Activated CD8-positive, alpha-beta memory T cell treated with anti-CD3 and anti-CD28 coated beads for 24 hours (primary cell): ENCODE results near the gene ADAMTSL3.
"Not testable (repeated sequence)": the region's sequence is repeated elsewhere in the genome, so short reads cannot be mapped to it uniquely, and the experiment has no call there.

Experiments
- DNase-seq: peaks from one replicate; pipeline ENCODE4 v3.0.0-alpha.2; 2020

ADAMTSL3 gene

DNA sequence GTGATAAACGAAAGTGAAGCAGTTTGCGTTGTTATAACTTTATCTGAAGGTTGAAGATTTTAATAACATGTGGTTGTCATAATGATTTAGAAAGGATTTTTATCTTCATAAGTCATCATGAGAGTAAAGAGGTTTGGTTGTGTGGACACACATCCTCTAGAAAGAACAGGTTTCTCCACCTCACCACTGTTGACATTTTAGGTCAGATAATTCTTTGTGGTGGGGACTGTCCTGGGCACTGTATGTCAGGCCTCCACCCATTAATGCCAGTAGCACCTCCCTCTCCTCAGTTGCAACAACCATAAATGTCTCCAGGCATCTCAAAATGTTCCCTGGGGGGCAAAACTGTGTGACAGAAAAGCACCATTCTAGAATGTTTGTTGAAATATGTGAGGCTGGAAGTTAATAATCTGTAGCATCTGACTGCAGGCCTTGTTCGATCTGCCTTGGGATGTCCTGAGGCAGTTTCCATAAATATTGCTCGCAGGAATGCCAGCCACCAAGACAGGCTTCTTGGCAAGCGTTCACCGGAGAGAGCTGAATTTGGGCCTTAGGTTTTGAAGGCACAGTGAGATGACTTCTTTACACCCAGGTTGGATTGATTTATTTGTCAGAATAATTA is 100.1 kb downstream of the ADAMTSL3 start:
- DNase-seq: no peak

DNA sequence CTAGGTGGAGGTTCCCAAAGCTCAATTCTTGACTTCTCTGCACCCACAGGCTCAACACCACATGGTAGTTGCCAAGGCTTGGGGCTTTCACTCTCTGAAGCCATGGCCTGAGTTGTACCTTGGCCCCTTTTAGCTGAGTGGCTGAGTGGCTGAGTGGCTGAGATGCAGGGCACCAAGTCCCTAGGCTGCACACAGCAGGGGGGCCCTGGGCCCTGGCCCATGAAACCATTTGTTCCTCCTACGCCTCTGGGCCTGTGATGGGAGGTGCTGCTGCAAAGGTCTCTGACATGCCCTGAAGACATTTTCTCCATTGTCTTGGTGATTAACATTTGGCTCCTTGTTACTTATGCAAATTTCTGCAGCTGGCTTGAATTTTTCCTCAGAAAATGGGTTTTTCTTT is 103.4 kb downstream of the ADAMTSL3 start:
- not testable (repeated sequence) for DNase-seq

DNA sequence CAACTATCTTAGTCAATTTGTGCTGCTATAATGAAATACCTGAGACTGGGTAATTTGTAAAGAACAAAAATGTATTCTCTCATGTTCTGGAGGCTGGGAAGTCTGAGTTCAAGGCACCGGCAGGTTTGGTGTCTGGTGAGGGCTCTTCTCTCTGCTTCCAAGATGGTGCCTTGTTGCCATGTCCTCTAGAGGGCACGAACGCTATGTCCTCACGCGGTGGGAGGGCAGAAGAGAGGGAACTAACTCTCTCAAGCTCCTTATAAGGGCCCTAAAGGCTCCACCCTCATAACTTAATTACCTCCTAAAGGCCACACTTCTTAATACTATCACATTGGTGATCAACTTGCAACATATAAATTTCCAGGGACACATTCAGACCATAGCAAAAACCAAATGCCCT is 108.4 kb downstream of the ADAMTSL3 start:
- DNase-seq: no peak

DNA sequence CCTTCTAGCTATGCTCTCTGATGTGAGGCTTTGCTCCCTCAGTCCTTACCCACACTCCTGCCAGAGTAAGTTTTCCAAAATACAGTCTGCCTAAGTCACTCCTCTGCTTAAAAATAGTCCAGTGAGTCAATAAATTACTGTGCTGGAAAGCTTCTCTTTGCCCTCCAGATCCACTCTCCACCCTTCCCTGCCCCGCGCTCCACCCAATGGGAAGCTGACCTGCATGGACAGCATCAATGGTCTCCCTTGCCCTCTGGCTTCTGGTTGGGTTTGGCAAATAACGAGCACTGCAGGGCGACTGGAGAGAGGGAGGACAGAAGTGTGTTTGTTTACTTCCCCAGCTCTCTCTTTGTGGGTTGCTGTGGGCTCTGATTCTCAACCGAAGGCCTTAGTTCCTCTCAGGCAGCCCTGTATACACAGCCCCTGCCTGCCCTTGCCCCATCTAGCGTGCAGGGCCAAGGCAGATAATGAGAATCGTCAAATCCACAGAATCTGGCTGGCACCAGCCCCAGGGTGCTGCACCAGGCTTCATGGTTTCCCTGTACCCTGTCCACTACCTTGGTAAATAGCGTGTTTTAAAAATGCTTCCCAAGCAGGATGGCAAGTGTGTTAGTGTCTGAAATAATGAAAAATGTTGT is 110.4 kb downstream of the ADAMTSL3 start:
- no peak for DNase-seq

DNA sequence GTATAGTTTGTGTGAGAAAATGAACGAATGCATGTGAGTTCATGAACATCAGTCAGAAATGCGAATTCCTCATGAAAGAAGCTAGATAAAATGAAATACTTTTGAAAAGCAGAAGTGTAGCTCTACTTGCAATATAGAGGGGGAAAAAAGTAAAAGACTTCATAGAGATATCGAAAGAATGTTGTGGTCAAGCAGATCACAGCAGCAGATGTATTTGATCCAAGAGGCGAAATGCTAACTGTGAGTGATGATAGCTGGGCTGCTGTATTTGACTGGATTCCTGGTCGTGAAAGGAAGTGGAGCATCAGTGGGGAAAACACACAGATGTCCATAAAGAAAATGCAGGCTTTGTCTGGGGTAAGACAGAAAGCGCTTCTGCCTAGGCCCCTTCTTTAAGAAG is 112.4 kb downstream of the ADAMTSL3 start:
- no peak for DNase-seq

DNA sequence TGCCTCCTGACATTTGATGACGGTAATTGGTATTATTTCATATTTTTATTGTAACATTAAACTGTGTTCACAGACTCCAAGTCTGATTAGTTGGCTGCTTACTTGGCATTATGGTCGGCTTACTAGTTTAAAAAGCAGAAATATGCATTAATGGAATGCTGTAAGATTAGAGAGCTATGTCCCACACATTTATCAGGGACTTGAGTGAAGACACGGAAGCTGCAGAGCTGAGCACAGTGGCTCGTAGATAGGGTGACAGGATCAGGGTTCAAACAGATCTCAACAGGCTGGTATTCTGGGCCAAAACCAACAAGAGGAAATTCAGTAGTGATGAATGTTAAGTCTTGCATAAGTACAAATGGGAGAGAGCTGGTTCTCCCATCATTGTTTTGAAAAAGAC is 113.8 kb downstream of the ADAMTSL3 start:
- no peak for DNase-seq

DNA sequence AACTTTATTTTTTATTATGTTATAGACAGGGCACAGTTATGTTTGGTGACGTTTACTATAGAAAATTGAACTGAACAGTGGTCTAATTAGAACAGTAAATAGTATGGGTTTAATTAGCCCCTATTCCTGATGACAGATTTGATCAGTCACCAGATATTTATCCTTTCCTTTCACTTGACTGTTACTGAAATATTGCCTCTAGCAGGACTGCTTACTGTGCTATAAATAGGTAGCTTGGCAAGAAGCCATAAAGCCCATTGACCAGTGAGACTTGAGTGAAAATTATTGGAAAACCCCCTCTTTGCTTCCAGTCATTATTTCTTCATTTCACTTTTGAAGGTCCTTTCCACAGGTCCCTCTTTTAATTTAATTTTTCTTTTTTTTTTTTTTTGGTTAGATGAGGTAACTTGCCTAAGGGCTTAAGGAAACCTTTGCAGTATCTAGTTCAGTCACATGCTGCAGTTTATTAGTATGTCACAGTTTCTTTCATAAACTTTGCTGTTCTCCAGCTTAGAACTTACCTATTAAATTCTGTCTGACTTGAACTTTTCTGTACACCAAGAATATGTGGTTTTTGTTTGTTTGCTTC is 115.6 kb downstream of the ADAMTSL3 start:
- no peak for DNase-seq

DNA sequence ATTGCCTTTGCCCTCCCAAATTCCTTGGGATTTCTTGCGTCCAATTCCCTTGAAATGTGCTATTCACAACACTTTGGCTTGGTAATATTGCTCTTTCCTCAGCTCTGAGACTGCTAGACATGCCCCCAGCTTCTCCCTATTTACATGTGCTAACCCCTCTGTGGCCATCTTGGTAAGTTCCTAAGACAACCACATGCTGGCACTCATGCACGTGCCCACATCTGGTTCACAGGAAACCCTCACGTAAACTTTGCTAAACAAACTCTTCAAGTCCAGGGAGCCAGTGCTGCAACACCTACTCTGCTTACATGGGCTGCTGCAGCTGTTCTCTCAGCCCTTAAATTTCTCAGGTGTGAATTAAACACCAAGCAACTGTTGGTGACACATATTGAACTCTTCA is 121.8 kb downstream of the ADAMTSL3 start:
- no peak for DNase-seq

DNA sequence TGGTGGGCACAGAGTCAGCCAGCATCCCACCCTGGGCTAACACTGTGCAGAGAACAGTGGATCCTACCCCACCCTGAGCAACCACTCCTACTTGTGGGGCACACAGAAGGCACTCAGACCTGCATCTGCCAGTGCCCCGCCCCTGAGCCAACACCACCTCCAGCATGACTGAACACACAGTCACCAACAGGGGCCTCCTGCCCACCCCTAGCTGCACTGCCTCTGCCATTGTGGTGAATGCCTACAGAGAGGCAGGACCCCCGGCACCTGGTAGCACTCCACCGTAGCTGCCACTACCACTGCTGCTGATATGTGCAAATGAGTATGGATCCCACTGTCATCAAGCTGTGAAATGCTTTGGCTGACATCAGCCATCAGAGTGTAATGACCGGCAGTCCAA is 123.1 kb downstream of the ADAMTSL3 start:
- no peak for DNase-seq

DNA sequence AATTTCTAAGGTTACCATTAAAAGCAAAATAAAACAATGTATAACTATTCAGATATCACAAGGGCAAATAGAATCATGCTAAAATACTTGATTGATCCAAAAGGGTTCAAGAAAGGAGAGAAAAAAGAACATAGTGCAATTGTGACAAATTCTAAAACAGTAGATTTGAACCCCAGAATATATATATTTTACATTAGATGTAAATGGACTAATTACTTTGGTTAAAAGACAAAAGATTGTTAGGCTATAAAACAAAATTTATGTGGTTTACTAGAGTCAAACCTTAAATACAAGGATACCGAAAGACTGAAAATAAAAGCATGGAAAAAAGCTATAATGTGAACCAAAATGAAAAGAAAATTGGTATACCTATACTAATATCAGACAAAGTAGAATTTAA is 129.3 kb downstream of the ADAMTSL3 start:
- DNase-seq: no peak

DNA sequence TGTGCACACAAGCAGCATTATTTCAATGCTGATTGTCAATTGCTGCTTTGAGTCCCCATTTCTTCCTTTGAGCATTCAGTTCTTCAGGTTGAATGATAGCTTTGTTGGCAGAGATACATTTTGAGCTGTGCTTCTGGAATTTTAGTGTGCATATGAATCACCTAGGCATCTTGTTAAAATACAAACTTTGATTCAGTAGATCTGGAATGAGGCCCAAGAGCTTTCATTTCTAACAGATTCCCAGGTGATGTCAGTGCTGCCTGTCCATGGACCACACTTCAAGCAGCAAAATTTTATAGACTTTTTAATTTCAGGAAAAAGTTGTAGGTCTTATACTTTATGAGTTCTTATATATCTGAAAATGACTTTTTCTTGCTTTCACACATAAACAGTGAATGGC is 131.1 kb downstream of the ADAMTSL3 start:
- DNase-seq: no peak

DNA sequence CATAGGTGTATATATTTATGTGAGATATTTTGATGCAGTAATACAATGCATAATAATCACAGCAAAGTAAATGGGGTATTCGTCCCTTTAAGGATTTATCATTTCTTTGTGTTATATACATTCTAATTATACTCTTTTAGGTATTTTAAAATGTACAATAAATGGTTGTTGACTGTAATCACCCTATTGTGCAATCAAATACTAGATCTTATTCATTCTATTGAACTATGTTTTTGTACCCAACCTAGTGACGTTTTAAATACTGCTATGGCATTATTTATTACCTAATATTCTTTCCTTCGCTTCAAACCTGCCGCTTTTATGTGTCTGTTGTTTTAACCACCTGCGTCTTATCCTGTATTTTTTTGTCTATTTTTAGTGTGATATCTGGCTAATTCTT is 132.4 kb downstream of the ADAMTSL3 start:
- DNase-seq: no peak

DNA sequence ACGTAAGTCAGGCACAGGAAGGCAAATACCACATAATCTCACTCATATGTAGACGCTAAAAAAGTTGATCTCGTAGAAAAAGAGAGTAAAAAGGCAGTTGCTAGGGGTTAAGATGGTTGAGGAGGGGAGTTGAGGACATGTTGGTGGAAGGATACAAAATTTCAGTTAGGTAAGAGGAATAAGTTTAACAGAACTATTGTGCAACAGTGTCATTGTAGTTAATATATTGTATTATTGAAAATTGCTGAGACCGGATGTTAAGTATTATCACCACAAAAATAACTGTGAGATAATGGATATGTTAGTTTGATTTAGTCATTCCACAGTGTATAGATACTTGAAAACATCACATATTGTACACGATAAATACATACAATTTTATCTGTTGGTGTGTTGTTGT is 139.1 kb downstream of the ADAMTSL3 start:
- no peak for DNase-seq

DNA sequence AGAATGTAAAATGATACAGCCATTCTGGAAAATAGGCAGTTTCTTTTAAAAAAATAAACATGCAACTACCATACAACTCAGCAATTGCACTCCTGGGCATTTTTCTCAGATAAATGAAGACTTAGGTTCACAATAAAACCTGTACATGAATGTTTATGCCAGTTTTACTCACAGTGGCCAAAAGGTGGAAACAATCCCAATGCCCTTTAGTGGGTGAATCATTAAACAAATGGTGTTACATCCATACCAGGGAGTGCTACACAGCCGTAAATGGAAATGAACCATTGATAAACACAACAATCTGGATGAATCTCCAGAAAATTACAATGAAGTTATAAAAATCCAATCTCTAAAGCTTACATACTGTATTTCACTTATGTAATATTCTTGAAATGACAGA is 140.3 kb downstream of the ADAMTSL3 start:
- DNase-seq: no peak

DNA sequence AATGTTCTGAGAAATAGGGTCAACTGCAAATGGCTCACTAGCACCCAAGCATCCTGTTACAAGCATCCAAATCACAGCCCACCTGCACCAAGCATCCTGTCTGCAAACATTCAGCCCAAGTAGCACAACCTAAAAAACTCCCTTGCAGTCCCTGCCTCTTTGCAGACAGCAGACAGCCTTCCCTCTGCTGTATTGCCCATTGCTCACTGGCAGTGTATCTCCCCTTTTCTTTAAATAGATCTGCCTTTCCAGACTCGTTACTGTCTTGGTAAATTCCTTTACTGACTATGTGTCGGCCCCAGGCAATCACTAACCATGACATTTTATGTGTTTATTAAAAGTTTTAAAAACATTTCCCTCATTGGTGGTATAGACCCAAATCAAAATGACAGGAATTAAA is 155.4 kb downstream of the ADAMTSL3 start:
- DNase-seq: no peak

DNA sequence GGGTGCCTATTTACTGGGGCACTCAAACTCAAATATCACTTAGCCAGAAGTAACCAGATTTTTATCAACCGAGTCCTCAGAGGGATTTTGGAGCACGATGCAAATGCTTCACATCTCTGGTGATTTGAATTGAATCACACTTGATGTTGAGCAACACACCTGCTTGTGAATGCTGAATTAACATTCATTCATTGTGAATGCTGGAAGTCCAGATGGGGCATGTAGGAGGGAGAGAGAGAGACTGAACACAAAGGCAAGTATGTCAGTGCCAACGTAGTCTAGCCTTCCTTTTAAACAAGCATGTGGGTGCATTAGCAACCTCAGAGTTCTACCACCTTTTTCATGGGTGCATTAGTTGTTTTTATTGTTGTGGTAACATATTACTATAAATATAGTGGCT is 156.2 kb downstream of the ADAMTSL3 start:
- DNase-seq: no peak

DNA sequence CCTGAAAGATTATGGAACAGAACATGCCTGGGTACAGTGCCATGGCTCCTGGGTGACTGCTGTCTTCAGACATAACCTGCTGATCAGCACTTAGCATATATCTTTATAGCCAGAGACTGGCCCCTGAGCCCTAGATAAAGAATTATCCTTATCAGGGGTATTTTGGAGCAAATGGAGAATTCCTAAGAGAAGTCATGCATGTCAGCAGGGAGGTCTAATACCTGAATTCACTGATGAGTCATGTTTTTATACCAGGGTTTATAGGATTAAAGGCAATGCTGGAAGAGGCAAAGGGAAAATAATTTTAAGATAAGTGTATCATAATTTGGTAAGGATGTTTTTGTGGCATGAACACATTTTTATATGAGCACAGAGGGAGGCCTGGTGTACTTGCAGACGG is 159.8 kb downstream of the ADAMTSL3 start:
- DNase-seq: no peak

DNA sequence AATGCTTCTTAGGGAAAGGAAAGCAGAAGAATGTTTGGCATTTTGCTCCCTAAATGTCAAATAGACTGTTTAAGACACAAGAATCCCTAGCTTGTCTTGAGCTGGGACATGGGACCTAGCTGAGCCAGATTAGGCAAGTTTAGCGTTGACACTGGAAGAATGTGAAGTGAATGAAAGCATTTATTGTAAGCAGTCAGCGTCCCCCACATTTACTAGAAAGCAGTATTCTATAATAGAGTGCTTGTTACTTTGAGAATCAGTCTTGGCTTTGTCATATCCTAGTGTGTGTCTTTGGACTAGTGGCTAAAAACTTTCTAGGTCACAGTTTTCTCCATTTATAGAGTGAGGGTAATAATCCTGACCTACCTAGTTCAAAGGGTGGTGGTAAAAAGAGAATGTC is 161.6 kb downstream of the ADAMTSL3 start:
- no peak for DNase-seq

DNA sequence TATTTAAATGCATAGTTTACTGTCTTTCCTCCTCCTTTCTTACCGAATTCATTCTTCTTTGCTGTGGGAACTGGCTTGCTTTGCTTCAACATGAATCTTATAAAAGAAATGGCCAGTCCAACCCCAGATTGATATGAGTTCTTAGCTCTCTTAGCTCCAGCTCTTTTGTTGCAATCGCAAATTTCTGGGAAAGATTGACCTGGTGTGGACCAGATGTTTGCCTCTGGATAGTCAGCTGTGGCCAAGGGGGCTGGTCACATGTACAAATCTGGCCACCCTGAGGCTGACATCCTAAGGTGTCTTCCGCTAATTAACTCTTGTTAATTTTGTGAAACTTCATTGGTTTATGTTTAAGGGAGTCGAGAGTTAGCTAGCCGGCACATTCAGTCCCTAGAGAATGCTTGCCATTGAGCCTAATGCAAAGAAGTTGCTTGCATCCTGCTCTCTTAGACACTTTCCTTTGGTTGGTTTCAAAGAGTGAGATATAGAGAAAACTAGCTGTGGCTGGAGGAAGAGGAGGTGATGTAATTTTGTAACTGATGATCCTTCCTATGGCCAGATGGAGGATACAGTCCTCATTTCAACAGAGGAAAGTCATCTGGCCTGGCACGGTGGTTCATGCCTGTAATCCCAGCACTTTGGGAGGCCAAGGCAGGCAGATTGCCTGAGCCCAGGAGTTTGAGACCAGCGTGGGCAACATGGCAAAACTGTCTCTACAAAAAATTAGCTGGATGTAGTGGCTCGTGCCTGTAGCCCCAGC is 162.4 kb downstream of the ADAMTSL3 start:
- DNase-seq: no peak

DNA sequence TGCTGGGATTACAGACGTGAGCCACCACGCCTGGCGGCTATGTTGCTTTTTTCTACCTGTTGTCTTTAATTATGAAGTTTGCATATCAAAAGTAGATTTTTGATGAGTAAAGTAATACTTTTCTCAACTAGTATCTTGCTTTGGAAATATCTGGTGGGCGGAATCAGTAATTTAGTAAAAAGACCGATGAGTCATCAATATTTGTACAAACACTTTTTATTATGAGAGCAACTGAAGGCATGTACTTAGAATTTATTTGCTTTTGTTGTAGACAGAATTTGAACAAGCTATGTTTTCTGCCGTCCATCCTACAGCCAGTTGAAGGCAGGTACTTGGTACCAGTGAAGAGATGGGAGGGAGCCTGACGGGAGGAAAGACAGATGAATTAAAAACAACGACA is 164.7 kb downstream of the ADAMTSL3 start:
- DNase-seq: no peak

DNA sequence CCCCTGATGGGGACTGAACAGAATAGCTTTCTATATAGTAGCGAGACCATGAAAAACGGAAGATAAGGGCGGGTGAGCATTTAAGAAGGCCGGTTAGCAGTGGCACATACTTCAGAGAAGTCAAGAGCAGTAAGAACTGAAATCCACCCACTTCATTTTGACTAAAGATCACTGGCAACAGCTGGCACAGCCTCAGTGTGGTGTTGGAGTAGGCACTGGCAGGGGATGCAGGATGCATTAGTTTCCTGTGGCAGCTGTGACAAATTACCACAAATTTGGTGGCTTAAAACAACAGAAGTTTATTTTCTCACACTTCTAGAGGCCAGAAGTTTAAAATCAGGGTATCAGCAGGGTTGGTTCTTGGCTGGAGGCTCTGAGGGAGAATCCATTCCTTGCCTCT is 176.5 kb downstream of the ADAMTSL3 start:
- DNase-seq: no peak

DNA sequence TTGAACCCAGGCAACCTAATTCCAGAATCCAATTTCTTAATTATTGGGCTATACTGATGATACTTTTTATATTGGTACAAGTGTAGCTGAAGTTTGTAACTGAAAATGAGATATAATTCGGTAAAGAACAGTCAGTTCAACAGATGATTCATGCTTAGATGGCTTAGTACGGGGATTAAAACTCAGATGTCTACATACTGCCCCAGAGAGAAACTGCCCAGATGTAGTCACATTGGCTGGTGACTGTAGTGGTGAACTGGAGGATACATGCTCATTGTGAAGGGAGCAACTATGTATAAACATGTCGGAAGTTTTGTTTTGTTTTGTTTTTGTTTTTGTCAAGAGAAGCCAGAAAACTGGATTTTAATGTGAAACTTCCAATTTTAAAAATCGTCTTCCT is 179.6 kb downstream of the ADAMTSL3 start:
- no peak for DNase-seq

DNA sequence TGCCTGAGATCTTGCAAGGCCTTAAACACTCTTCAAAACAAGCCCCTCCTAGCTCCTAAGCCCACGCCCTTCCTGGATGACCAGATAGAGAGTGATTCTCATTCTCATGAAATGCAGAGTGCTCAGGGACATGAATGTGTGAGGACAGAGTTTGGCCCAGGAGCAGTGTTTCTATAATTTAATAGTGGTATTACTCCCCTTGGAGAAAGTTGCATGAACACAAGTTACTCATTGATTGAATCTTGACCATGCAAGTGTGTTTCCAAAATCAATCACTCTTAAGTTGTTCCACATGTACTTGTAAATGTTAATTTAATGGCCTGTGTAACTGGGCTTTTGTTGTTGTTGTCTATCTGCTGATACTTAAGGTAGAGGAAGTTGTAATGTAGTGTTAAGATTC is 181.6 kb downstream of the ADAMTSL3 start:
- no peak for DNase-seq

DNA sequence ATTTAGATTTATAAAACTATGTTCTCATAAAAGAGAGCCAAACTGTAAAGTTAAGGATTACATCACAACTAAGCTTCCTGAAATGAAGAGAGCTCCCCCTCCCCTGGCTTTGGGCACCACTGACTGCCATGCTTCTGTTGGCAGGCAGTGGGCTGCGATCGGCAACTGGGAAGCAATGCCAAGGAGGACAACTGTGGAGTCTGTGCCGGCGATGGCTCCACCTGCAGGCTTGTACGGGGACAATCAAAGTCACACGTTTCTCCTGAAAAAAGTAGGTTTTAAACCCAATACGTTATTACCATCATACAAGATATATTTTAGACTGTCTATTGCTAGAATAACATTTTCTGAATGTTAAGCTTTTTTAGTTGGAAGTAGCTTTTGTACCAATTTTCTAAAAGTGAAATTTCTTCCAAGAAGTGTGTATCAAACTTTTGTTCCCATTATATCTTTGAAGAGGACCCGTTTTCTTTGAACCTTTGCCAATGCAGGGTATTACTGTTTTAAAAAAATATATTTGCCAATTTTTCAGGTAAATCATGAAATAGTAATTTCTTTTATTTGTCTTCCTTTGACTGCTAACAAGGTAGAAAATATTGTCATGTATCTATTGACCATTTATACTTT is 184.1 kb downstream of the ADAMTSL3 start:
- no peak for DNase-seq
